ENCODE measurements around the gene PKD1L1. TPM values are rescaled to one million over a fixed set of nuclear protein-coding genes. Genes with fewer than 3 reads are reported as not detected.

PKD1L1 gene
- total RNA-seq, 2 experiments from 2014 or later = 0.08 to 0.11 TPM

DNA sequence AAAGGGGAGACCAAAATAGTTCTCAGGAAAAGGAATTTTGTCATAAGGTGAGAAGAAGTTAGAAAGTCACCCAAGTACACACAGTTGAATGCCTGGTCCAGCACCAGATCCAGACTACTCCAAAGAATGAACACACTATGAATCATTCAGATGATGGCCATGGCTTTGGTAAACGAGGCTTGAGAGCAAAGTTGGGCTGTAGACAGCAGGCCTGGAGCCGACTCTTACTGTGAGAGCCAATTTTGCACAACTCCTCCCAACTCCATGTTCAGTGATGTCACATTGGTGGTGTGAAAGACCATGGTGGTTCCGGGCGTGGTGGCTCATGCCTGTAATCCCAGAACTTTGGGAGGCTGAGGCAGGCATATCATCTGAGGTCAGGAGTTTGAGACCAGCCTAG is 131.6 kb downstream of the PKD1L1 start:
- H3K4me1 Mint-ChIP-seq (ENCODE audit: low read depth) = no peaks in the 10 kb centered on the region
- no peak overlapping the region for H3K4me3 Mint-ChIP-seq
- no peaks in the 10 kb centered on the region for H3K9me3 Mint-ChIP-seq (ENCODE audit: insufficient read depth)
- H3K27ac Mint-ChIP-seq = no peak overlapping the region
- ATAC-seq (no peak), DNase-seq (no peak)
- ChIA-PET POLR2A (no interaction called here), CTCF (interaction anchor here (1.9 kb wide), 1 partner anchor 550 kb away, joined by 5 read pairs; no protein-coding TSS in a partner anchor)
- H3K36me3 Mint-ChIP-seq (ENCODE audit: low read depth) = no peaks in the 10 kb centered on the region
- H3K27me3 Mint-ChIP-seq (ENCODE audit: low read depth) = no peaks in the 10 kb centered on the region

GRCh38 chr7:47815867-47816266 is 132.4 kb downstream of the PKD1L1 start:
- POLR2A ChIA-PET = no interaction called here
- Mint-ChIP-seq H3K4me1 (ENCODE audit: low read depth) (no peaks in the 10 kb centered on the region), H3K27me3 (ENCODE audit: low read depth) (no peaks in the 10 kb centered on the region), H3K4me3 (no peak overlapping the region), H3K27ac (no peak overlapping the region), H3K9me3 (ENCODE audit: insufficient read depth) (no peaks in the 10 kb centered on the region), H3K36me3 (ENCODE audit: low read depth) (no peaks in the 10 kb centered on the region)
- CTCF ChIA-PET = interaction anchor here (1.9 kb wide), 1 partner anchor 550 kb away, joined by 5 read pairs; no protein-coding TSS in a partner anchor
- ATAC-seq (no peak), DNase-seq (no peak)

DNA sequence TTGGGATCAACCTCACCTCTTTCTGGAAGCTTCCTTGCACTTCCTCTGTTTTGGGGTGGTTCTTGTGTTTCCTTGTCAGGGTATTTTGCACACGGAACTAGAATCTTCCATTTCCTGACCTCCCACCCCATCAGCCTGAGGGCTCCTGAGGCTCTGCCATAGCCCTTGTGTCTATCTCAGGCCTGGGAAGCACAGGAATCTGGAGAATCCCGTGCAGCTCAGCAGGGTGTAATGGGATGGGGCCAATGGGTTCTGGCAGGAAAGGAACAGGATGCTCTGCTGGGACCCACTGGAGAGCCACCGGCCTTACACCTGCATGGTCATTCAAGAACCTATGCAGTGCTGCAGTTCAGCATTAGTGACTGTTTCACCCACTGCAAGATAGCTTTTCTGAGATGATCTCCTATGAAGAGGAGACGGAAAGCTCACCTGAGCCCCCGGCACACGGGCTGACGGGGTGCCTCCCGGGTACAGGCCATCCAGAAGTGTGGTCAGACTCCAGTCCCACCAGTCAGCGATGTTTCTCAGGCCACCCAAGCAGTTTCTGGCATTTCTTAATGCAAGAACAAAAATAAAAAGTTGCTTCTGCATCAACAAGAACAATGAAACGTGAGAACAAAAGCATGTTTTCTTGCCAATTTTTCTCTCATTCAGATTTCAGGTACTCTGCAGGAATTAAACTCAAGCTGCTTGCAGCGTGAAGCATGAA is 133.2 kb downstream of the PKD1L1 start:
- ATAC-seq (no peak), DNase-seq (no peak)
- no peaks in the 10 kb centered on the region for H3K4me1 Mint-ChIP-seq (ENCODE audit: low read depth)
- H3K9me3 Mint-ChIP-seq (ENCODE audit: insufficient read depth) = no peaks in the 10 kb centered on the region
- H3K36me3 Mint-ChIP-seq (ENCODE audit: low read depth) = no peaks in the 10 kb centered on the region
- no peak overlapping the region for H3K4me3 Mint-ChIP-seq
- H3K27me3 Mint-ChIP-seq (ENCODE audit: low read depth) = no peaks in the 10 kb centered on the region
- POLR2A ChIA-PET = no interaction called here
- CTCF ChIA-PET = no interaction called here
- no peak overlapping the region for H3K27ac Mint-ChIP-seq

GRCh38 chr7:47813620-47814260 is 134.5 kb downstream of the PKD1L1 start:
- Mint-ChIP-seq H3K4me1 (ENCODE audit: low read depth) (no peaks in the 10 kb centered on the region), H3K27ac (no peak overlapping the region), H3K4me3 (no peak overlapping the region), H3K36me3 (ENCODE audit: low read depth) (no peaks in the 10 kb centered on the region), H3K9me3 (ENCODE audit: insufficient read depth) (no peaks in the 10 kb centered on the region), H3K27me3 (ENCODE audit: low read depth) (no peaks in the 10 kb centered on the region)
- ChIA-PET CTCF (no interaction called here), POLR2A (no interaction called here)
- no peak for ATAC-seq
- no peak for DNase-seq

DNA sequence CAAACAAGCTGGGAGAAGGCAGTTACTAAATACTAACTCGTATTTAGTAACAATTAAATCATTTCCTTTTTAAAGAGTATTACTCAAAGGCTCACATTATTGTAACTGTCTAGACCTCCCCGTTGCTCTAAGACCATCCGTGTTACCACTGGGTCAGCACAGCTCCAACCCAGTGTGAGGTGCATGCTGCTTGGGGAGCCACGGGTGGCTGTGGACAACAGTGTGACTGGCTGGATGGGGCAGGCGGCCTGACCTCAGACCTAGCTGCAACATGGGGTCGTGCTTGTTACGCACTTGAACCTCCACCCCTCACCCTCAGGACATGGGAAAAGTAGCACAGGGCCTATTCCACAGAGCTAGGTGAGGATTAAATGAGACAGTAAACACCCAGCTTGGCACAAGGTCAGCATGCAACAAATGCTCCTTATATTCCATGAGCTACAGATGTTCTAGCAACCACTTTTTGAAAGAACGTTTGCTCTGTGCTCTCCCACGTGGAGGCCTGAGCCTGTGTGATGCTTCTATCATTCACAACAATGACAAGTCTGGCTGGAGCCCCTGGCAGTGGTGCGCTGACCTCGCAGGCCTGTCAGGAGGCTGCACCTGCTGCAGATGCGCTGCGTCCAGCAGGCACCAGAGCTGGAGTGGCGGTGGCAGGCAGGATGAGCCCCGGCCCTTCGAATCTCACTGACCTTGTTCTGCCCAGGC is 135.7 kb downstream of the PKD1L1 start:
- H3K36me3 Mint-ChIP-seq (ENCODE audit: low read depth) = no peaks in the 10 kb centered on the region
- no peaks in the 10 kb centered on the region for H3K4me1 Mint-ChIP-seq (ENCODE audit: low read depth)
- no peak overlapping the region for H3K27ac Mint-ChIP-seq
- POLR2A ChIA-PET = no interaction called here
- H3K27me3 Mint-ChIP-seq (ENCODE audit: low read depth) = no peaks in the 10 kb centered on the region
- CTCF ChIA-PET = no interaction called here
- no peaks in the 10 kb centered on the region for H3K9me3 Mint-ChIP-seq (ENCODE audit: insufficient read depth)
- DNase-seq = no peak
- ATAC-seq = no peak
- no peak overlapping the region for H3K4me3 Mint-ChIP-seq

- H3K27ac Mint-ChIP-seq = no peak overlapping the region
- ChIA-PET CTCF (no interaction called here), POLR2A (no interaction called here)
- peaks cover 2% of the 10 kb centered on the region for H3K27me3 Mint-ChIP-seq (ENCODE audit: low read depth)
- no peaks in the 10 kb centered on the region for H3K36me3 Mint-ChIP-seq (ENCODE audit: low read depth)
- DNase-seq (no peak), ATAC-seq (no peak)
- no peak overlapping the region for H3K4me3 Mint-ChIP-seq
- no peaks in the 10 kb centered on the region for H3K4me1 Mint-ChIP-seq (ENCODE audit: low read depth)
- H3K9me3 Mint-ChIP-seq (ENCODE audit: insufficient read depth) = no peaks in the 10 kb centered on the region
These were observed 136.5 kb downstream of the PKD1L1 start for GRCh38 chr7:47811632-47812380.

DNA sequence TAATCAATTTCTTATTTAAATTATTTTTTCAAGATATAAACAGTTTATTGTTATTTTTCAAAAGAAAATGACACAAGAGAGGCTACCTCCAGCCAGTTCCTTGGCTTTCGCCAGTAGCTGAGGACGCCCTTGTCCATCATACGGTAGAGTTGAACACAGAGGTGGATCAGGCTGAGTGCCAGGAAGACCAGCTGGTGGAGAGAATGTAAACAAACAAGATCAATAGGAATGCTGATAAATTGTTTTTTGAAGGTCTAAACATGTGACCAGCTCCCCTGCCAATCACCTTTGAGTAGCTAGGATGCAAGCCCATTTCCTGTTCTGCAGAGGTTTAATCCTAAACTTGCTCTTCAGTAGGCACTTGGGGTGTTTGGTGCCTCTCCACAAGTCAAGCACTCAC is 138.9 kb downstream of the PKD1L1 start:
- Mint-ChIP-seq H3K27me3 (ENCODE audit: low read depth) (peaks cover 3% of the 10 kb centered on the region), H3K27ac (no peak overlapping the region), H3K4me1 (ENCODE audit: low read depth) (no peaks in the 10 kb centered on the region), H3K4me3 (no peak overlapping the region), H3K36me3 (ENCODE audit: low read depth) (no peaks in the 10 kb centered on the region), H3K9me3 (ENCODE audit: insufficient read depth) (no peaks in the 10 kb centered on the region)
- CTCF ChIA-PET = interaction anchor here (2.4 kb wide), 1 partner anchor 10 kb away, joined by 10 read pairs; no protein-coding TSS in a partner anchor
- DNase-seq (no peak), ATAC-seq (no peak)
- POLR2A ChIA-PET = no interaction called here

DNA sequence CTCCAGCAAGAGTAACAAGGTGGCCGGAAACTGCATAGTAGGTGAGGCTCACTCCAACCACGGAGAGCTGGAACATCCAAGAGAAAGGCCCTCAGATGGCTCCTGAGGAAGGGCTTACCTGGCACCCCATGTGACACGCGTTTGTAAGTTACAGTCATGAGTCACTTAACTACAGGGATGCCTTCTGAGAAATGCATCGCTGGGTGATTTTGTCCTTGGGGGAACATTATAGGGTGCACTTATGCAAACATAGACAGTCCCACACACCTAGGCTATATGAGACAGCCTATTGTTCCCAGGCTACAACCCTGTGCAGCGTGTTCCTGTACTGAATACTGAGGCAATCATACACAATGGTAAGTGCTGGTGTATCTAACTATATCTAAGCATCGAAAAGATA is 139.9 kb downstream of the PKD1L1 start:
- no peaks in the 10 kb centered on the region for H3K9me3 Mint-ChIP-seq (ENCODE audit: insufficient read depth)
- no peaks in the 10 kb centered on the region for H3K4me1 Mint-ChIP-seq (ENCODE audit: low read depth)

DNA sequence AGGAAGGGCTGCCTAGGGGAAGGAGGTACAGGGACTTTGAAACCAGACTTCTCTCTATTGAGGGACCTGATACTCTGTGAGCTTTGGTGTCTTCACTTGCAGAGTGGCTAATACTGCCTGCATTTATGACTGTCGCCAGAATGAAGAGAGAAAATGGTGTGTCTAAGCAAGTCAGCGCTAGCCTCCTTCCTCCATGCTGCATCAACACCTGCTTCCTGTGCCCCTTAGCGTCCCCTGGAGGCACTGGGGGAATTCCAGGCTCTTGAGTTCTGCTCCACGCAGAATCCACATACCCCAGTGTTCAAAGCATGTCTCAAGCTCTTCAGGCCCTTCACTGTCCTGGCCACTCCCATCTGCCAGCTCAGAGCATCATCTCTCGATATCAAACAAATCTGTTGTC is 140.5 kb downstream of the PKD1L1 start:
- ChIA-PET CTCF (no interaction called here), POLR2A (no interaction called here)
- DNase-seq = no peak
- Mint-ChIP-seq H3K27me3 (ENCODE audit: low read depth) (peaks cover 3% of the 10 kb centered on the region), H3K4me1 (ENCODE audit: low read depth) (no peaks in the 10 kb centered on the region), H3K36me3 (ENCODE audit: low read depth) (no peaks in the 10 kb centered on the region), H3K27ac (no peak overlapping the region), H3K4me3 (no peak overlapping the region), H3K9me3 (ENCODE audit: insufficient read depth) (no peaks in the 10 kb centered on the region)
- ATAC-seq = no peak

More for the DNA sequence above, 139.9 kb downstream of the PKD1L1 start:
- Mint-ChIP-seq H3K36me3 (ENCODE audit: low read depth) (no peaks in the 10 kb centered on the region), H3K27ac (no peak overlapping the region), H3K4me3 (no peak overlapping the region), H3K27me3 (ENCODE audit: low read depth) (peaks cover 3% of the 10 kb centered on the region)
- ChIA-PET CTCF (interaction anchor here (2.4 kb wide), 1 partner anchor 11 kb away, joined by 10 read pairs; no protein-coding TSS in a partner anchor), POLR2A (no interaction called here)
- ATAC-seq (no peak), DNase-seq (no peak)

DNA sequence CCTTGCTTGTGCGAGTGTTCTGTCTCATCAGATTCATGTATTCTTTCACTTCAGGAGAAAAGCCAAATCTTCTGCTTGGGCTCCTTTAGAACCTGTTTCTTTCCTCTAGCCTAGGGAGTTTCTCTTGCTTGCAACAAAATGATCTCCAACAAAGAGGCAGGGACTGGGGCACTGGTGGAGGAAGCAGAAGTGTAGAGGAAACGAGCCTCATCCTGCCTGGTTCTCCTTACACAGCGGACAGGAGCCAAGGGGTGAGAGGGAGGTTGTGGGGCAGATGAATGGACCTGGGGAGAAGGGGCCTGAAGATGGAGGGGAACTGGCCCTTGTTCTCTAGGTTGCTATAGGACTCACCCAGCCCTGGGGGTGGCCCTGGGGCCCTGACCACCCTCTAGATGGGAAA is 141.1 kb downstream of the PKD1L1 start:
- no peaks in the 10 kb centered on the region for H3K4me1 Mint-ChIP-seq (ENCODE audit: low read depth)
- POLR2A ChIA-PET = no interaction called here
- no peaks in the 10 kb centered on the region for H3K9me3 Mint-ChIP-seq (ENCODE audit: insufficient read depth)
- ATAC-seq (no peak), DNase-seq (no peak)
- peaks cover 3% of the 10 kb centered on the region for H3K27me3 Mint-ChIP-seq (ENCODE audit: low read depth)
- no peaks in the 10 kb centered on the region for H3K36me3 Mint-ChIP-seq (ENCODE audit: low read depth)
- H3K27ac Mint-ChIP-seq = no peak overlapping the region
- no peak overlapping the region for H3K4me3 Mint-ChIP-seq
- CTCF ChIA-PET = no interaction called here

- Mint-ChIP-seq H3K4me1 (ENCODE audit: low read depth) (no peaks in the 10 kb centered on the region), H3K9me3 (ENCODE audit: insufficient read depth) (no peaks in the 10 kb centered on the region), H3K27me3 (ENCODE audit: low read depth) (peaks cover 3% of the 10 kb centered on the region), H3K4me3 (no peak overlapping the region), H3K36me3 (ENCODE audit: low read depth) (no peaks in the 10 kb centered on the region), H3K27ac (no peak overlapping the region)
- DNase-seq (no peak), ATAC-seq (no peak)
- POLR2A ChIA-PET = no interaction called here
- CTCF ChIA-PET = no interaction called here
These were observed 141.6 kb downstream of the PKD1L1 start for GRCh38 chr7:47806701-47807103.
